Endothelial cell of umbilical vein (primary cell): ENCODE measurements around the gene ABCB9. TPM values are rescaled to one million over a fixed set of nuclear protein-coding genes. Genes with fewer than 3 reads are reported as not detected.

Experiments
- BruUV-seq: library from RNA; stranded (reverse); fragments of 400-500 nt; replicated peaks from 2 replicates; lab custom pipeline; 2021; lab: Mats Ljungman, UMichigan
- CTCF ChIA-PET: fragments of 300-600, 350-600 bp; sonication (Branson Sonifier 250); formaldehyde crosslinking; loops from one replicate; lab custom pipeline; 2021; ENCODE audit warnings: antibody characterized with exemption, inconsistent platforms; lab: Charles Lee
- POLR2A ChIA-PET: fragments of 300-600, 350-600 bp; sonication (Branson Sonifier 250); formaldehyde crosslinking; loops from one replicate; lab custom pipeline; 2021; ENCODE audit warnings: antibody characterized with exemption, inconsistent platforms; lab: Charles Lee
- DNase-seq: peaks from one replicate; pipeline ENCODE4 v3.0.0-alpha.2; 2011; ENCODE audit warnings: low read depth, low spot score
- FAIRE-seq: peaks from 2 replicates; lab custom pipeline; 2011; peaks lifted over from hg19 to GRCh38; lab: Jason Lieb, UNC
- H2AFZ ChIP-seq: 2 replicates; pipeline ENCODE4 v1.6.0; 2012; ENCODE audit warnings: low read depth, low read length, control low read depth, inconsistent platforms
- H3K27ac ChIP-seq: 2 replicates; pipeline ENCODE4 v1.5.1; 2011; ENCODE audit warnings: low read depth, mild to moderate bottlenecking, control low read depth, low read length, moderate library complexity; ENCODE audit not compliant: insufficient read depth
- H3K27me3 ChIP-seq, 2 experiments: 2 replicates each; pipeline versions ENCODE4 v1.6.0 to v1.6.1; 2011; ENCODE audit warnings: low read length in 2 of 2, mixed read lengths in 1 of 2; ENCODE audit not compliant: control insufficient read depth in 2 of 2, insufficient read depth in 2 of 2
- H3K36me3 ChIP-seq, 2 experiments: 2 replicates in 1 of 2; 3 replicates in 1 of 2; pipeline ENCODE4 v1.5.1; 2011; ENCODE audit warnings: low read length in 2 of 2, mild to moderate bottlenecking in 1 of 2, moderate library complexity in 1 of 2; ENCODE audit not compliant: control insufficient read depth in 2 of 2, insufficient read depth in 2 of 2; ENCODE audit errors: extremely low read depth in 1 of 2
- H3K4me1 ChIP-seq: 3 replicates; pipeline ENCODE4 v1.5.1; 2011; ENCODE audit warnings: mild to moderate bottlenecking, low read length; ENCODE audit not compliant: control insufficient read depth, insufficient read depth; ENCODE audit errors: extremely low read depth
- H3K4me2 ChIP-seq: 2 replicates; pipeline ENCODE4 v1.6.1; 2011; ENCODE audit warnings: low read length, control low read depth, mixed read lengths; ENCODE audit not compliant: insufficient read depth
- H3K4me3 ChIP-seq, 3 experiments: fragments of 200-600 bp in 1 of 3; sonication (generic), shearing (Covaris generic) in 1 of 3; replicated peaks in 1 of 3; 2 replicates each; pipeline ENCODE4 v1.5.1; 2011 to 2016; ENCODE audit warnings: control low read depth in 3 of 3, low read length in 3 of 3, mild to moderate bottlenecking in 2 of 3, inconsistent platforms in 1 of 3, low read depth in 1 of 3, moderate library complexity in 1 of 3; ENCODE audit not compliant: insufficient read depth in 1 of 3
- H3K79me2 ChIP-seq: 2 replicates; pipeline ENCODE4 v1.6.0; 2012; ENCODE audit warnings: low read length, inconsistent platforms; ENCODE audit not compliant: control insufficient read depth, insufficient read depth
- H3K9ac ChIP-seq: replicated peaks from 2 replicates; pipeline ENCODE3; 2011; ENCODE audit warnings: low read length, control low read depth; ENCODE audit not compliant: insufficient read depth; ENCODE audit errors: extremely low read depth
- H3K9me1 ChIP-seq: replicated peaks from 3 replicates; pipeline ENCODE4 v1.6.0; 2011; ENCODE audit warnings: mild to moderate bottlenecking, low read length; ENCODE audit not compliant: control insufficient read depth, insufficient read depth; ENCODE audit errors: extremely low read depth
- H3K9me3 ChIP-seq: replicated peaks from 2 replicates; pipeline ENCODE4 v1.5.1; 2012; ENCODE audit warnings: low read length, inconsistent platforms; ENCODE audit not compliant: control insufficient read depth, insufficient read depth
- H4K20me1 ChIP-seq: replicated peaks from 2 replicates; pipeline ENCODE3; 2011; ENCODE audit warnings: mild to moderate bottlenecking, low read length; ENCODE audit not compliant: control insufficient read depth, insufficient read depth; ENCODE audit errors: extremely low read depth
- CTCF ChIP-seq, 2 donors: IDR thresholded peaks; 1 replicate in 1 of 2; 2 replicates in 1 of 2; pipeline ENCODE4 v1.5.1; 2011; ENCODE audit warnings: low read length in 2 of 2, mild to moderate bottlenecking in 2 of 2, moderate library complexity in 2 of 2, control low read depth in 1 of 2, inconsistent platforms in 1 of 2, low read depth in 1 of 2; ENCODE audit not compliant: insufficient read depth in 1 of 2; ENCODE audit errors: extremely low read depth in 1 of 2
- EZH2 ChIP-seq: IDR thresholded peaks from 2 replicates; pipeline ENCODE4 v1.6.1; 2012; ENCODE audit warnings: borderline replicate concordance, low read depth, mild to moderate bottlenecking, moderate library complexity, low read length, inconsistent platforms; ENCODE audit not compliant: severe bottlenecking
- FOS ChIP-seq: IDR thresholded peaks from 2 replicates; pipeline ENCODE4 v1.6.1; 2011; ENCODE audit warnings: mild to moderate bottlenecking, low read length, moderate library complexity, borderline replicate concordance; ENCODE audit not compliant: insufficient read depth
- GATA2 ChIP-seq: IDR thresholded peaks from 2 replicates; pipeline ENCODE4 v1.7.0; 2011; ENCODE audit warnings: low read depth, mild to moderate bottlenecking, moderate library complexity, mixed read lengths, low read length; ENCODE audit not compliant: insufficient read length, insufficient read depth
- JUN ChIP-seq: IDR thresholded peaks from 2 replicates; pipeline ENCODE4 v1.6.1; 2011; ENCODE audit warnings: borderline replicate concordance, low read depth; ENCODE audit not compliant: insufficient read length, insufficient read depth
- MAX ChIP-seq: IDR thresholded peaks from 2 replicates; pipeline ENCODE4 v1.6.1; 2011; ENCODE audit not compliant: insufficient read depth, insufficient read length
- MYC ChIP-seq: IDR thresholded peaks from one replicate; pipeline ENCODE4 v1.6.1; 2011; ENCODE audit warnings: mild to moderate bottlenecking, low read depth, low read length
- POLR2A ChIP-seq: IDR thresholded peaks from 2 replicates; pipeline ENCODE4 v1.6.1; 2012; ENCODE audit warnings: low read depth, mild to moderate bottlenecking, control low read depth, low read length
- POLR2AphosphoS5 ChIP-seq: IDR thresholded peaks from 2 replicates; pipeline ENCODE4 v1.6.1; 2012; ENCODE audit warnings: low read depth, mild to moderate bottlenecking, control low read depth, low read length, moderate library complexity; ENCODE audit not compliant: insufficient read depth
- dilution Hi-C: fragments of 300-500 bp; cut with MboI; formaldehyde crosslinking; loops from one replicate; pipeline ENCODE4 v1.15.0; 2019; ENCODE audit warnings: low sequenced_read_pairs; ENCODE audit not compliant: extremely low pct_ligation_motif_present
- intact Hi-C: fragments of 100-400 bp; cut with micrococcal nuclease; formaldehyde crosslinking; loops from one replicate; pipeline ENCODE4 v1.10.0; 2022
- polyA plus RNA-seq, 4 experiments: library from polyadenylated mRNA; depleted of rRNA in 3 of 4; stranded (reverse) in 3 of 4; unstranded in 1 of 4; fragments of >200 nt; gene quantifications; 2 replicates each; pipeline versions ENCODE4 v1.2.1 to v1.2.3, GENCODE V29; 2011 to 2012; ENCODE audit warnings: missing spikeins in 1 of 4
- total RNA-seq: library from RNA; stranded (reverse); gene quantifications from 2 replicates; pipeline ENCODE4 v1.2.3, GENCODE V29; 2021

Gene ABCB9
- total and polyA plus RNA-seq, 2 donors (not counting 3 experiments of a cell fraction or from before 2014, with no cell fraction given): 11.7 to 16.9 TPM

- Histone ChIP-seq H3K27me3 (no peaks in the 10 kb centered on the region), H3K9me3 (no peaks in the 10 kb centered on the region), H2AFZ (no peak overlapping the region), H3K27ac (peak overlapping the region; percentile 6), H3K4me1 (peaks cover 43% of the 10 kb centered on the region), H3K4me2 (no peak overlapping the region), H3K9me1 (no peaks in the 10 kb centered on the region), H3K4me3 (no peak overlapping the region), H3K79me2 (no peaks in the 10 kb centered on the region), H4K20me1 (no peaks in the 10 kb centered on the region), H3K36me3 (no peaks in the 10 kb centered on the region), H3K9ac (no peak overlapping the region)
- no TSS peak for BruUV-seq
- dilution Hi-C loops (no loop called here), intact Hi-C loops (loop anchor here (5.0 kb wide), 1 partner anchor 48 kb away; the partner anchor contains the start of gene VPS37B)
- peak; percentile 48 for FAIRE-seq
- CTCF ChIA-PET: interaction anchor here (0.6 to 19.1 kb wide), 9 partner anchors 51 to 293 kb away, joined by 3 to 200 read pairs (median 3); no protein-coding TSS in a partner anchor
- no peak for DNase-seq
- POLR2A ChIA-PET: no interaction called here
- TF ChIP-seq MAX (no peak), POLR2A (no peak), FOS (no peak), JUN (no peak), EZH2 (no peak), MYC (no peak), CTCF (IDR thresholded peaks at IDR 0.05; ENCODE audit: extremely low read depth in 1 of 2, insufficient read depth in 1 of 2, low read depth in 1 of 2, low read length in 2 of 2) (no peak), GATA2 (no peak), POLR2AphosphoS5 (no peak)
Measured at GRCh38 chr12:122944605-122945592, 21.4 kb downstream of the ABCB9 start.
